Calu3 (cell line): ENCODE measurements around the gene FAM131C. TPM values are rescaled to one million over a fixed set of nuclear protein-coding genes. Genes with fewer than 3 reads are reported as not detected.

Experiments
- BruUV-seq: library from RNA; stranded (reverse); fragments of 400-500 nt; replicated peaks from 2 replicates; lab custom pipeline; 2021; lab: Mats Ljungman, UMichigan
- CTCF ChIA-PET: fragments of 300-600 bp; sonication (Branson Sonifier 250); formaldehyde crosslinking; loops from one replicate; lab custom pipeline; 2022; ENCODE audit warnings: antibody characterized with exemption; lab: Charles Lee
- DNase-seq: peaks from one replicate; pipeline ENCODE4 v3.0.0; 2022
- H3K27ac Mint-ChIP-seq: one replicate; pipeline ENCODE4 v1.8.0; 2022; ENCODE audit warnings: mixed read lengths; ENCODE audit not compliant: unreplicated experiment
- H3K27me3 Mint-ChIP-seq: one replicate; pipeline ENCODE4 v1.8.0; 2022; ENCODE audit warnings: mixed read lengths; ENCODE audit not compliant: unreplicated experiment
- H3K36me3 Mint-ChIP-seq: one replicate; pipeline ENCODE4 v1.8.0; 2022; ENCODE audit warnings: mild to moderate bottlenecking, moderate library complexity, mixed read lengths; ENCODE audit not compliant: insufficient read depth, unreplicated experiment
- H3K4me1 Mint-ChIP-seq: one replicate; pipeline ENCODE4 v1.8.0; 2022; ENCODE audit warnings: mild to moderate bottlenecking, low read depth, mixed read lengths; ENCODE audit not compliant: unreplicated experiment
- H3K4me3 Mint-ChIP-seq: one replicate; pipeline ENCODE4 v1.8.0; 2022; ENCODE audit warnings: mild to moderate bottlenecking, low read depth, moderate library complexity, mixed read lengths; ENCODE audit not compliant: unreplicated experiment
- H3K9me3 Mint-ChIP-seq: one replicate; pipeline ENCODE4 v1.8.0; 2022; ENCODE audit warnings: low read depth, mixed read lengths; ENCODE audit not compliant: unreplicated experiment
- intact Hi-C: fragments of 100-400 bp; cut with micrococcal nuclease; formaldehyde crosslinking; loops from one replicate; pipeline ENCODE4 v1.10.0; 2022; ENCODE audit not compliant: unreplicated experiment
- total RNA-seq: library from RNA; stranded (reverse); gene quantifications from 2 replicates; pipeline ENCODE4 v1.2.3, GENCODE V29; 2022
- TF ChIP-seq, protein P1 (sequence below): fragments of 200-600 bp; IDR thresholded peaks from one replicate; pipeline ENCODE4 v1.8.0; 2022; ENCODE audit warnings: antibody characterized with exemption; ENCODE audit not compliant: unreplicated experiment

Gene FAM131C
- total RNA-seq, 1 experiment from 2014 or later, result 0.94 TPM

DNA sequence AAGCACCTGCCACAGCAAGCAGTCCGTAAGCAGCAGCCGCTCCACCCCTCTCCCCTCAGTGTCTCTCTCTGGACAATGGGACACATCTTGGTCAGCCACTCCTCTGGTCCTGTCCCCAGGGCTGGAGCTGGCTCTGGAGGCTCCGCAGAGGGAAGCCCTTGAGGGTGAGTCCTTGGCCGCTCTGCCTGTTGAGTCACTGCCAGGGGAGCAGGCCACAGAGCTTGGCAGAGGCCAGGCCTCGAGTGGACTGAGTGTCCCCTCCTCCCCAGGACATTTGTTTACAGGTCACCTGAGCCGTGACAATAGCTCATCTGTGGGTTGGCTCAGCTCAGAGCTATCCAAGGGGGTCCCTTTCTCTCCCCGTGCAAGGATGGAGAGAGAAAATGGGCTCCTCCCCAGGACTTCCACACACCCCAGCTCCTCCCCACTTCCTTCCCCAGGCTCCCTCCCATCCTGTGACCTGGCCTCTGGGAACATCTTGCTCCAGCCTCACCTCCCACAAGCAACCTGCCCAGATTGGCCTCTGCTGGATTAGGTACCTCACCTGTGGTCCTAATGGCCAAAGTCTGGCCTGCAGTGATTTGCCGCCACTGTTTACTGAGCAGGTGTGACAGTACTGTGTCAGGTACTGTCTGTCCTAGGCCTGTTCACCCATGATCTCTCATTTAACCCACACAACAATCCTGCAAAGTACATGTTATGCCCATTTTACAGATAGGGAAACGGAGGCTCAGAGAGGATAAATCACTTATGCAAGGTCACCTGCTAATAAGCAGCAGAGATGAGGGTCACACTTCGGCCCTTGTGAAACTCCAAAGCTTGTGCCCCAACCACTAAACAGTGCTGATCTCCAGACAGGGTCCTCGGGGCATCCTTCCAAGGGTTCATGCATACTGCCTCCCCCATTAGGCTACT, 4.8 kb downstream of the FAM131C start:
- Mint-ChIP-seq H3K27me3 (peaks cover 22% of the 10 kb centered on the region), H3K4me1 (peaks cover 21% of the 10 kb centered on the region), H3K9me3 (no peaks in the 10 kb centered on the region), H3K4me3 (no peak overlapping the region), H3K36me3 (no peaks in the 10 kb centered on the region), H3K27ac (no peak overlapping the region)
- intact Hi-C loops, result no loop called here
- CTCF ChIA-PET, result no interaction called here
- TF ChIP-seq, protein P1, sequence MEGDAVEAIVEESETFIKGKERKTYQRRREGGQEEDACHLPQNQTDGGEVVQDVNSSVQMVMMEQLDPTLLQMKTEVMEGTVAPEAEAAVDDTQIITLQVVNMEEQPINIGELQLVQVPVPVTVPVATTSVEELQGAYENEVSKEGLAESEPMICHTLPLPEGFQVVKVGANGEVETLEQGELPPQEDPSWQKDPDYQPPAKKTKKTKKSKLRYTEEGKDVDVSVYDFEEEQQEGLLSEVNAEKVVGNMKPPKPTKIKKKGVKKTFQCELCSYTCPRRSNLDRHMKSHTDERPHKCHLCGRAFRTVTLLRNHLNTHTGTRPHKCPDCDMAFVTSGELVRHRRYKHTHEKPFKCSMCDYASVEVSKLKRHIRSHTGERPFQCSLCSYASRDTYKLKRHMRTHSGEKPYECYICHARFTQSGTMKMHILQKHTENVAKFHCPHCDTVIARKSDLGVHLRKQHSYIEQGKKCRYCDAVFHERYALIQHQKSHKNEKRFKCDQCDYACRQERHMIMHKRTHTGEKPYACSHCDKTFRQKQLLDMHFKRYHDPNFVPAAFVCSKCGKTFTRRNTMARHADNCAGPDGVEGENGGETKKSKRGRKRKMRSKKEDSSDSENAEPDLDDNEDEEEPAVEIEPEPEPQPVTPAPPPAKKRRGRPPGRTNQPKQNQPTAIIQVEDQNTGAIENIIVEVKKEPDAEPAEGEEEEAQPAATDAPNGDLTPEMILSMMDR, result no peak
- BruUV-seq, result no TSS peak
- no peak for DNase-seq

DNA sequence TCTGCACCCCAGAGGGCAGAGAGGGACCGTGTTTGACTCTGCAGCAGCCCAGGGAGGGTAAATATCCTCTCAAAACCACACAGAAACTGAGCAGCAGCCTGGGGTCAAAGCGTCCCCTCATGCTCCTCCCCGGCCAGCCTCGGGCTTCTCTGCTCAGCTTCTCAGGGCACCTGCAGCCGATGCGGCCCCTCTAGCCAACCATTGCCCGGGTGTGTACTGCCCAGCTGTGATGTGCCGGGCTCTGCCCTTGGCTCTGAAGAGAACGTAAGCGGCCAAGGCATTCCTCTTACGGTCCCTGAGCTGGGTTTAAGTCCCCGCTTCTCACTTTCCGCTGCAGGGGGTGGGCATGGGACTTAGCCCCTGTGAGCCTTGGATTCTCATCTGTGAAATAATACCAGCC, 5.5 kb downstream of the FAM131C start:
- intact Hi-C loops, result no loop called here
- CTCF ChIA-PET, result no interaction called here
- H3K27me3 Mint-ChIP-seq, result peaks cover 24% of the 10 kb centered on the region
- H3K36me3 Mint-ChIP-seq, result no peaks in the 10 kb centered on the region
- peak overlapping the region; percentile 67 for H3K27ac Mint-ChIP-seq
- DNase-seq, result no peak
- TF ChIP-seq, protein P1, result no peak
- H3K9me3 Mint-ChIP-seq, result no peaks in the 10 kb centered on the region
- no TSS peak for BruUV-seq
- H3K4me3 Mint-ChIP-seq, result no peak overlapping the region
- peaks cover 21% of the 10 kb centered on the region for H3K4me1 Mint-ChIP-seq

GRCh38 chr1:16067127-16067768, 6.2 kb downstream of the FAM131C start:
- Mint-ChIP-seq H3K9me3 (no peaks in the 10 kb centered on the region), H3K27me3 (peaks cover 24% of the 10 kb centered on the region), H3K27ac (peak overlapping the region; percentile 67), H3K36me3 (no peaks in the 10 kb centered on the region), H3K4me1 (peaks cover 21% of the 10 kb centered on the region), H3K4me3 (no peak overlapping the region)
- DNase-seq, result peak; percentile 70
- intact Hi-C loops, result no loop called here
- CTCF ChIA-PET, result interaction anchor here (0.6 kb wide), 1 partner anchor 17 kb away, joined by 4 read pairs; no protein-coding TSS in a partner anchor
- TF ChIP-seq, protein P1, result no peak
- no TSS peak for BruUV-seq

- Mint-ChIP-seq H3K9me3 (no peaks in the 10 kb centered on the region), H3K27me3 (peaks cover 27% of the 10 kb centered on the region), H3K27ac (no peak overlapping the region), H3K4me3 (no peak overlapping the region), H3K4me1 (peaks cover 21% of the 10 kb centered on the region), H3K36me3 (no peaks in the 10 kb centered on the region)
- no TSS peak for BruUV-seq
- DNase-seq, result no peak
- TF ChIP-seq, protein P1, result no peak
- intact Hi-C loops, result no loop called here
- CTCF ChIA-PET, result interaction anchor here (0.6 kb wide), 1 partner anchor 65 kb away, joined by 4 read pairs; no protein-coding TSS in a partner anchor
Measured at GRCh38 chr1:16066245-16066644, 7.2 kb downstream of the FAM131C start.
